CD4-positive, alpha-beta T cell (primary cell): ENCODE measurements around the gene THEMIS. TPM values are rescaled to one million over a fixed set of nuclear protein-coding genes. Genes with fewer than 3 reads are reported as not detected.

Experiments
- ATAC-seq: fragments of 200-7000 bp; cut with Tn5 transposase; one replicate; pipeline ENCODE4 v1.10.0; 2022; ENCODE audit warnings: mild to moderate bottlenecking; ENCODE audit not compliant: poor library complexity
- CTCF ChIA-PET: fragments of 350-600 bp; sonication (Branson Sonifier 250); formaldehyde crosslinking; loops from one replicate; lab custom pipeline; 2021; ENCODE audit warnings: antibody characterized with exemption, inconsistent platforms; lab: Charles Lee
- POLR2A ChIA-PET: fragments of 350-600 bp; sonication (Branson Sonifier 250); formaldehyde crosslinking; loops from one replicate; lab custom pipeline; 2021; ENCODE audit warnings: antibody characterized with exemption, inconsistent platforms; lab: Charles Lee
- DNase-seq, 14 experiments: peaks; one replicate each; pipeline ENCODE4 v3.0.0-alpha.2; 2013 to 2020; ENCODE audit warnings: mixed read lengths in 2 of 14
- H3K27ac ChIP-seq, 2 donors: one replicate each; pipeline versions ENCODE4 v1.5.1 to v1.7.0; 2013; ENCODE audit warnings: low read length in 2 of 2, low read depth in 1 of 2, mild to moderate bottlenecking in 1 of 2
- H3K27me3 ChIP-seq, 2 experiments: 1 replicate in 1 of 2; 2 replicates in 1 of 2; pipeline versions ENCODE4 v1.6.1 to v1.7.0; 2013; ENCODE audit warnings: low read length in 2 of 2, control low read depth in 1 of 2, mild to moderate bottlenecking in 1 of 2, moderate library complexity in 1 of 2; ENCODE audit not compliant: insufficient read depth in 2 of 2, control insufficient read depth in 1 of 2
- H3K36me3 ChIP-seq: one replicate; pipeline ENCODE4 v1.6.1; 2013; ENCODE audit warnings: low read length, control low read depth; ENCODE audit not compliant: insufficient read depth
- H3K4me1 ChIP-seq: one replicate; pipeline ENCODE4 v1.6.1; 2013; ENCODE audit warnings: low read length, control low read depth; ENCODE audit not compliant: insufficient read depth
- H3K4me3 ChIP-seq: one replicate; pipeline ENCODE4 v1.5.1; 2013; ENCODE audit warnings: mild to moderate bottlenecking, low read length, moderate library complexity
- H3K9me3 ChIP-seq, 2 experiments: 1 replicate in 1 of 2; 2 replicates in 1 of 2; pipeline versions ENCODE4 v1.6.1 to v1.7.0; 2013; ENCODE audit warnings: low read length in 2 of 2, mild to moderate bottlenecking in 2 of 2, control low read depth in 1 of 2, moderate library complexity in 1 of 2; ENCODE audit not compliant: control insufficient read depth in 1 of 2, insufficient read depth in 1 of 2
- H3K27ac Mint-ChIP-seq: one replicate; pipeline ENCODE4 v1.8.0; 2020; ENCODE audit warnings: mixed read lengths
- H3K27me3 Mint-ChIP-seq: one replicate; pipeline ENCODE4 v1.8.0; 2021; ENCODE audit warnings: mixed read lengths
- H3K36me3 Mint-ChIP-seq: one replicate; pipeline ENCODE4 v1.8.0; 2021; ENCODE audit warnings: low read depth, mixed read lengths
- H3K4me1 Mint-ChIP-seq: one replicate; pipeline ENCODE4 v1.8.0; 2021; ENCODE audit warnings: low read depth, mixed read lengths
- H3K4me3 Mint-ChIP-seq: one replicate; pipeline ENCODE4 v1.8.0; 2020; ENCODE audit warnings: mild to moderate bottlenecking, mixed read lengths
- H3K9me3 Mint-ChIP-seq: one replicate; pipeline ENCODE4 v1.8.0; 2020; ENCODE audit warnings: mixed read lengths
- intact Hi-C, 2 experiments: fragments of 100-400 bp; cut with DNase I in 1 of 2; cut with micrococcal nuclease in 1 of 2; formaldehyde crosslinking; loops; one replicate each; pipeline versions ENCODE4 v1.15.1 to v1.9.0; 2023 to 2025; cut with DNase I, micrococcal nuclease
- total RNA-seq, 174 experiments: library from RNA in 2 of 174; stranded (reverse) in 2 of 174; gene quantifications; one replicate each; pipeline ENCODE4 v1.2.3 and lab custom pipeline; 2021 to 2026
- TF ChIP-seq, protein P1 (sequence below): fragments of 200-600 bp; IDR thresholded peaks from one replicate; pipeline ENCODE4 v1.8.0; 2022; ENCODE audit warnings: antibody characterized with exemption, mild to moderate bottlenecking

THEMIS gene
- total RNA-seq, 2 experiments from 2014 or later: 25.0 to 25.3 TPM

DNA sequence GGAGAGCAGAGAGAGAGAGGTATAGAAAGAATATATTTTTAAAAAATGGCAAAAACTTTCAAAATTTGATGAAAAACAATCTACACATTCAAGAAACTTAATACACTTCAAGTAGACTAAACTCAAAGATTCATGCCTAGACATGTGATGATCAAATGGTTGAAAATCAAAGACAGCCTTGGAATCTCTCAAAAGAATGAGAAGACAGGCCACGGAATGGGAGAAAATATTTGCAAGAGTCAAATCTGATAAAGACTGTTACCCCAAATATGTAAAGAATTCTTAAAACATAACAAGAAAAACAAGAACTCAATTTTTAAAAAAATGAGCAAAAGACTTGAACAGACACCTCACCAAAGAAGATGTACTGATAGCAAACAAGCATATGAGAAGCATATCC lies 49.7 kb downstream of the THEMIS start:
- peaks cover 92% of the 10 kb centered on the region for H3K36me3 Mint-ChIP-seq
- CTCF ChIA-PET: no interaction called here

DNA sequence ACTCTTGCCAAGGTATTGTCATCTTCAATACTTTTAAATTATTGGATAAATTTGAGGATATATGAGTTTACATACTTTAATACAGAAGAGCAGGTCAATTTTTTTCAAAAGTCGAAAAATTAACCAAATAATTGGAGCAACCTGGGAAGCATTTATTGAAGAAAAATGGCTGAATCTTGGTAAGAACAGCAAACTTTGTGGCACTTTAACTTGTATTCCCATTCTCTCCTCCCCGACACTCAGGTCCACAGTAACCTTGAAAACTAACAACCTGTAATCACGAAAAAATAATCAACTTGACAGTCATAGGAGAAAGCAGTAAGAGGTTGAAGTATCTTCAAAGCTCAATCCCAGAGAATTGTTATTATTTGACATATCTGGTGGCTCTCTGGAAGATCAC lies 55.6 kb downstream of the THEMIS start:
- peak overlapping the region; percentile 8 for H3K4me3 Mint-ChIP-seq
- no peaks in the 10 kb centered on the region for H3K27me3 Mint-ChIP-seq
- DNase-seq (no peak), ATAC-seq (no peak)
- intact Hi-C loops: no loop called here
- no peaks in the 10 kb centered on the region for H3K27me3 ChIP-seq
- ChIA-PET CTCF (interaction anchor here (1.4 kb wide), 1 partner anchor 10 kb away, joined by 8 read pairs; no protein-coding TSS in a partner anchor), POLR2A (interaction anchor here (1.2 to 1.9 kb wide), 2 partner anchors 10 to 37 kb away, joined by 4 to 5 read pairs; no protein-coding TSS in a partner anchor)
- H3K36me3 Mint-ChIP-seq: peaks cover 94% of the 10 kb centered on the region
- no peaks in the 10 kb centered on the region for H3K4me1 ChIP-seq
- peaks cover 44% of the 10 kb centered on the region for H3K36me3 ChIP-seq
- H3K9me3 ChIP-seq: no peaks in the 10 kb centered on the region
- H3K27ac ChIP-seq: no peak overlapping the region
- peaks cover 68% of the 10 kb centered on the region for H3K4me1 Mint-ChIP-seq
- H3K9me3 Mint-ChIP-seq: no peaks in the 10 kb centered on the region
- TF ChIP-seq, protein P1, sequence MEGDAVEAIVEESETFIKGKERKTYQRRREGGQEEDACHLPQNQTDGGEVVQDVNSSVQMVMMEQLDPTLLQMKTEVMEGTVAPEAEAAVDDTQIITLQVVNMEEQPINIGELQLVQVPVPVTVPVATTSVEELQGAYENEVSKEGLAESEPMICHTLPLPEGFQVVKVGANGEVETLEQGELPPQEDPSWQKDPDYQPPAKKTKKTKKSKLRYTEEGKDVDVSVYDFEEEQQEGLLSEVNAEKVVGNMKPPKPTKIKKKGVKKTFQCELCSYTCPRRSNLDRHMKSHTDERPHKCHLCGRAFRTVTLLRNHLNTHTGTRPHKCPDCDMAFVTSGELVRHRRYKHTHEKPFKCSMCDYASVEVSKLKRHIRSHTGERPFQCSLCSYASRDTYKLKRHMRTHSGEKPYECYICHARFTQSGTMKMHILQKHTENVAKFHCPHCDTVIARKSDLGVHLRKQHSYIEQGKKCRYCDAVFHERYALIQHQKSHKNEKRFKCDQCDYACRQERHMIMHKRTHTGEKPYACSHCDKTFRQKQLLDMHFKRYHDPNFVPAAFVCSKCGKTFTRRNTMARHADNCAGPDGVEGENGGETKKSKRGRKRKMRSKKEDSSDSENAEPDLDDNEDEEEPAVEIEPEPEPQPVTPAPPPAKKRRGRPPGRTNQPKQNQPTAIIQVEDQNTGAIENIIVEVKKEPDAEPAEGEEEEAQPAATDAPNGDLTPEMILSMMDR: no peak
- H3K4me3 ChIP-seq: no peak overlapping the region
- no peak overlapping the region for H3K27ac Mint-ChIP-seq

More for the DNA sequence above, 49.7 kb downstream of the THEMIS start:
- no peaks in the 10 kb centered on the region for H3K9me3 ChIP-seq
- peaks cover under 1% of the 10 kb centered on the region for H3K4me1 ChIP-seq
- peaks cover 40% of the 10 kb centered on the region for H3K36me3 ChIP-seq
- no peak overlapping the region for H3K27ac ChIP-seq
- no peak overlapping the region for H3K4me3 Mint-ChIP-seq
- peaks cover 77% of the 10 kb centered on the region for H3K4me1 Mint-ChIP-seq
- H3K27ac Mint-ChIP-seq: no peak overlapping the region
- DNase-seq (no peak), ATAC-seq (no peak)
- no peak overlapping the region for H3K4me3 ChIP-seq
- POLR2A ChIA-PET: no interaction called here
- no peaks in the 10 kb centered on the region for H3K27me3 ChIP-seq
- TF ChIP-seq, protein P1: no peak
- intact Hi-C loops: loop anchor here in 1 of 2 experiments (10.0 kb wide), 1 partner anchor 404 kb away; no protein-coding TSS in a partner anchor
- H3K27me3 Mint-ChIP-seq: no peaks in the 10 kb centered on the region
- H3K9me3 Mint-ChIP-seq: no peaks in the 10 kb centered on the region

DNA sequence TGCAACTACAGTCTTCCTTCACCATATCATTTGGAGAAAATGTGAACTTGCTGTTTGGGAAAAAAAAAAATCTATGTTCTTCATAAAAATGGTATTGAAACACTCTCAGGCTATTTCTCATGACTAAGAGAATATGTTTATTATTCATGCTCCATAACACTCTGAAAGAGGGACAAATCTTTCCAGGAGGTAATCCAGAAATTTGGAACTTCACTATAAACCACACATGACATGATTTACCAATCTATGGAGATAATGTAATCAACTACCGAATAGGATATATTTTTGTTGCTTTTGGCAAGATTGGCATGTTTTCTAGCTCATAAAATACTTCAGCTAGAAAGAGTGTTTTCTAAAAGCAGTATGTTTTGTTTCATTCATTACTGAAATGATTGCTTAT lies 56.3 kb downstream of the THEMIS start:
- H3K4me3 ChIP-seq: no peak overlapping the region
- no peaks in the 10 kb centered on the region for H3K4me1 ChIP-seq
- Mint-ChIP-seq H3K9me3 (no peaks in the 10 kb centered on the region), H3K27ac (no peak overlapping the region), H3K4me1 (peaks cover 65% of the 10 kb centered on the region), H3K27me3 (no peaks in the 10 kb centered on the region), H3K4me3 (no peak overlapping the region), H3K36me3 (peaks cover 94% of the 10 kb centered on the region)
- H3K27me3 ChIP-seq: no peaks in the 10 kb centered on the region
- no peaks in the 10 kb centered on the region for H3K9me3 ChIP-seq
- H3K27ac ChIP-seq: no peak overlapping the region
- intact Hi-C loops: no loop called here
- CTCF ChIA-PET: no interaction called here
- TF ChIP-seq, protein P1: no peak
- no peak for ATAC-seq
- POLR2A ChIA-PET: no interaction called here
- DNase-seq: no peak
- peaks cover 45% of the 10 kb centered on the region for H3K36me3 ChIP-seq
